Omental fat pad (tissue), 4 donors: ENCODE measurements around the gene FUZ. TPM values are rescaled to one million over a fixed set of nuclear protein-coding genes. Genes with fewer than 3 reads are reported as not detected.

Experiments used
- ATAC-seq: fragments of 150-250 bp; one replicate; pipeline ENCODE4 v1.9.1; 2016; ENCODE audit warnings: mild to moderate bottlenecking, moderate library complexity; ENCODE audit not compliant: low FRiP score
- DNase-seq: peaks from one replicate; pipeline ENCODE4 v3.0.0-alpha.2; 2019; ENCODE audit warnings: low spot score
- CTCF ChIP-seq, 3 donors: fragments of 450-650 bp; IDR thresholded peaks; one replicate each; pipeline ENCODE4 v1.5.1; 2016 to 2017; ENCODE audit warnings: antibody characterized with exemption in 3 of 3, mild to moderate bottlenecking in 3 of 3, moderate library complexity in 2 of 3
- total RNA-seq, 4 donors: library from RNA; depleted of rRNA; stranded (reverse); fragments of >200 nt; gene quantifications; one replicate each; pipeline ENCODE4 v1.1.0, GENCODE V29; 2016

The FUZ gene
- total RNA-seq, 4 donors from 2014 or later, result 10.2 to 20.3 (median 17.0) TPM

DNA sequence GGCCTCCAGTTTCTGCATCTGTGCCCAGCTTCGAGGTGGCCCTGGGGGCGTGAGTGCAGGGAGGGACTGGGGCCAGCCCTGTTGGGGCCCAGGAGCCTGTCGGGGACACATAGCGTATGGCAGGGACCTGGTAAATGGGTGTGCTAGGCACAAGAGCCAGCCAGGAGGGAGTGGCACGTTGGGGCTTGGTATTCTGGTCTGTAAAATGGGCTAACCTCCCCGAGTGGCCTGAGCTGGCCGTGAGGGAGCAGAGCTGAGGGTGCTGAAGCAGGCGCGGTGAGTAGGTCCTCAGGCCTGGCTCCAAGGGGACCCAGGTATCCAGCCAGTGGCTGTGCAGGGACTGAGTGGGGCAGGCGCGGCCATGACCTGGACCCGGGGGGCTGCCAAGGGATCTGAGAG, 42.2 kb upstream of the FUZ start:
- no peak for TF ChIP-seq CTCF (IDR thresholded peaks at IDR 0.05)
- DNase-seq (no peak), ATAC-seq (no peak)

- TF ChIP-seq CTCF (IDR thresholded peaks at IDR 0.05), result no peak
- ATAC-seq (no peak), DNase-seq (no peak)
Observed at GRCh38 chr19:49854378-49855263, 41.5 kb upstream of the FUZ start.

DNA sequence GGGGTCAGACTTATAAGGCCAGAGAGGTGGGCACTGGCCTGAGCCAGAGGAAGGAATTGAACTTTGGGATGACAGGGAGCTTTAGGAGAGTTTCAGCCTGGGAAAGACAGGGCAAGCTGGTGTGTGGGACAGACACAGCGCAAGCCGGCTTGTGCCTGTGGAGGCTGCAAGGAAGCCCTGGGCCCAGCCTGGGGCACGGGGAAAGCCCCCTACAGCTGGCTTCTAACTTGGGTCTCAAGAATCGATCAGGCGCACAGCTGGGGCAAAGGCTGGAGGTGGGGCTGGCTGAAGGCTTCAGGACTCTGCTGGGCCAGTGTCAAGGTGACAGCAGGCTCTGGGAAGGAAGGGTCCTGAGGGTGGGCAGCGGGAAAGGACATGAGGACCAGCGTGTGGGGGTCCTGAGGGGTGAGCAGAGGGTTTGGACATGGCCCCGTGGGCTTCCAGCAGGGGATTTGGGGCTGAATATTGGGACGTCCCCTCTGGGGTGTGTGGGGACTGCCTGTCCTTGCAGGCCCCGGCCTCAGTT, 40.8 kb upstream of the FUZ start:
- DNase-seq, result no peak
- no peak for ATAC-seq
- TF ChIP-seq CTCF (IDR thresholded peaks at IDR 0.05), result no peak

DNA sequence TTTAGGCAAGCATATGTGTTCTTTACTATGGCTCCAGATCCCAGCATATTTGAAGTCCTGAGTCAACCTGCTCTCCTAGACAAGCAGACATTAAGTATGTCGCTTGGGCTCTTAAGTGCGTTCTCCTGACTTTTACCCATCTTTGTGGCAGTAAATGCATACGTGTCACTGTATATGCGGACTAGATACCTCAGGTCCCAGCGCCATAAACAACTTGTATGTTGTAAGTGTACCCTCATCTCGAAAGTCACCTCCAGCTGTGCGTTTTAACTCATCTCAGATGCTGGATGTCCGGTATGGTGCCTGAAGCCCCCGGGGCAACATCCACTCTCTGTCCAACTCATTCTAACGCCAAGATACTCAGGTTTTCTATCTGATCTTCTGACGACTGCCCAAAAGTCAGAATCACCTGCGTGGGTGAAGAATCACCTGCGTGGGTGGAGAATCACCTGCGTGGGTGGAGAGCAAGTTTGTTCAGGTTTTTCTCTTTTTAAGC, 39.6 kb upstream of the FUZ start:
- DNase-seq (no peak), ATAC-seq (no peak)
- no peak for TF ChIP-seq CTCF (IDR thresholded peaks at IDR 0.05)

DNA sequence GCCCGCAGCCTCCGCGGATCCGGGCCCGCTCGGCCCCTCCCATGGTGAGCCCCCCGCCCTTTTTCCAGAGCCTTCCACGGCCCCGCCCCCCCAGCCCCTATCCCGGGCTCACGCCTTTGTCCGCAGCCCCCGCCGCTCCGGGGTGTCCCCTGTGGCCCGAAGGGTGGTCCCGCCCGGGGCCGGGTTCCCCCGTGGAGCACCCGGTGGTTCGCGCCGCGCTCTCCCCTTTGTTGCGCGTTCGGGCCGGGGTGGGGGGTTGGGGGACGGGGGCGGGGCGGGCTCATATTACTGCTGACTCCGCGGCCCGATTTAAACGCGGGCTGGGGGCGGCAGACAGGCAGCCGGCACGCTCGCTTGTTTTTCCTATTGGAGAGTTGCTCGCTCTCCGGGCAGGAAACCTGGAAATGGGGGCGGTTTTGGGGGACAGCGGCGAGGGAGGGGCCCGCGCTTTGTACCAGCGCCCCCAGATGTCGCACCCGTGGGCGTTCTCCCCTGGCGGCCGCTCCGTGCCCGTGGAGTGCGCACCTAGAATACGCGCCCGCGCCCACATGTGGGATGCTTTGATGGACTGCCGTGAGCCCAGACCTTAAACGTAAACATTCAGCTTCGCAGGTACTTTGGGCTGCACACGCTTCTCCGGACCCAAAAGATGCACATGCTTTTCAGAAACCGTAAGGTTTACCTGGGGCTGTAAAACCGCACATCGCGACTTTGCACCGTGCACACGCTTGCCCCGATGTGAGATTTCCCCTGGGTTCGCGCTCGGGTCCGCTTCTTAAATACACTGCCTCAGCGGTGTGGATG, 38.6 kb upstream of the FUZ start:
- TF ChIP-seq CTCF (IDR thresholded peaks at IDR 0.05), result no peak
- peak; percentile 6 for ATAC-seq
- DNase-seq, result no peak

- DNase-seq (peak; percentile 79), ATAC-seq (peak; percentile 91)
- TF ChIP-seq CTCF (IDR thresholded peaks at IDR 0.05), result no peak
Observed at GRCh38 chr19:49850487-49851342, 37.6 kb upstream of the FUZ start, which contains the start of gene PTOV1. TSS of gene PTOV1 (plus strand) at chr19:49851159.
